Measurements from ENCODE around the gene TBC1D21. TPM values are rescaled to one million over a fixed set of nuclear protein-coding genes. Genes with fewer than 3 reads are reported as not detected.

Gene TBC1D21
- total RNA-seq, 4 donors from 2014 or later: not detected

- no peaks in the 10 kb centered on the region for H3K4me1 ChIP-seq
- no peaks in the 10 kb centered on the region for H3K36me3 ChIP-seq
- H3K9me3 ChIP-seq: no peaks in the 10 kb centered on the region
- TF ChIP-seq POLR2A (IDR thresholded peaks at IDR 0.05) (no peak), CTCF (IDR thresholded peaks at IDR 0.05 in 4 of 5, conservative IDR thresholded peaks at IDR 0.05 in 1 of 5) (no peak)
- intact Hi-C loops (cut with DNase I; ENCODE audit: low total_unique reads) (no loop called here), in situ Hi-C loops (cut with MboI; ENCODE audit: low sequenced_read_pairs in 4 of 4) (no loop called here)
- DNase-seq: no peak
- H3K27ac ChIP-seq: no peak overlapping the region
- H3K4me3 ChIP-seq: no peak overlapping the region
- no peak for ATAC-seq
- peaks cover 0 to 4% (median 0%) of the 10 kb centered on the region in 3 donors for H3K27me3 ChIP-seq
These were observed 11.1 kb upstream of the TBC1D21 start for GRCh38 chr15:73862276-73862675.

GRCh38 chr15:73865379-73865778, 8.0 kb upstream of the TBC1D21 start:
- Histone ChIP-seq H3K4me3 (no peak overlapping the region), H3K36me3 (no peaks in the 10 kb centered on the region), H3K27ac (no peak overlapping the region), H3K27me3 (peaks cover 0 to 12% (median 10%) of the 10 kb centered on the region in 3 donors), H3K4me1 (no peaks in the 10 kb centered on the region), H3K9me3 (no peaks in the 10 kb centered on the region)
- in situ Hi-C loops (cut with MboI; ENCODE audit: low sequenced_read_pairs in 4 of 4) (no loop called here), intact Hi-C loops (cut with DNase I; ENCODE audit: low total_unique reads) (no loop called here)
- DNase-seq: no peak
- no peak for ATAC-seq
- TF ChIP-seq POLR2A (IDR thresholded peaks at IDR 0.05) (no peak), CTCF (IDR thresholded peaks at IDR 0.05 in 4 of 5, conservative IDR thresholded peaks at IDR 0.05 in 1 of 5) (no peak)

GRCh38 chr15:73865904-73866303, 7.5 kb upstream of the TBC1D21 start:
- peaks cover 0 to 12% (median 6%) of the 10 kb centered on the region in 3 donors for H3K27me3 ChIP-seq
- TF ChIP-seq CTCF (IDR thresholded peaks at IDR 0.05 in 4 of 5, conservative IDR thresholded peaks at IDR 0.05 in 1 of 5) (no peak), POLR2A (IDR thresholded peaks at IDR 0.05) (no peak)
- H3K4me1 ChIP-seq: no peaks in the 10 kb centered on the region
- in situ Hi-C loops (cut with MboI; ENCODE audit: low sequenced_read_pairs in 4 of 4): no loop called here
- H3K36me3 ChIP-seq: no peaks in the 10 kb centered on the region
- ATAC-seq (no peak), DNase-seq (no peak)
- H3K4me3 ChIP-seq: no peak overlapping the region
- H3K9me3 ChIP-seq: no peaks in the 10 kb centered on the region
- no peak overlapping the region for H3K27ac ChIP-seq
- intact Hi-C loops (cut with DNase I; ENCODE audit: low total_unique reads): no loop called here

- no peaks in the 10 kb centered on the region for H3K4me1 ChIP-seq
- TF ChIP-seq CTCF (IDR thresholded peaks at IDR 0.05 in 4 of 5, conservative IDR thresholded peaks at IDR 0.05 in 1 of 5) (no peak), POLR2A (IDR thresholded peaks at IDR 0.05) (no peak)
- no peak overlapping the region for H3K27ac ChIP-seq
- in situ Hi-C loops (cut with MboI; ENCODE audit: low sequenced_read_pairs in 4 of 4) (no loop called here), intact Hi-C loops (cut with DNase I; ENCODE audit: low total_unique reads) (no loop called here)
- H3K27me3 ChIP-seq: peaks cover 0 to 12% (median 6%) of the 10 kb centered on the region in 3 donors
- no peak for ATAC-seq
- no peak overlapping the region for H3K4me3 ChIP-seq
- no peak for DNase-seq
- no peaks in the 10 kb centered on the region for H3K9me3 ChIP-seq
- H3K36me3 ChIP-seq: no peaks in the 10 kb centered on the region
These were observed 6.9 kb upstream of the TBC1D21 start for GRCh38 chr15:73866481-73866880.

- Histone ChIP-seq H3K9me3 (no peaks in the 10 kb centered on the region), H3K27ac (no peak overlapping the region), H3K4me3 (no peak overlapping the region), H3K36me3 (no peaks in the 10 kb centered on the region), H3K27me3 (peaks cover 0 to 12% (median 6%) of the 10 kb centered on the region in 3 donors), H3K4me1 (no peaks in the 10 kb centered on the region)
- intact Hi-C loops (cut with DNase I; ENCODE audit: low total_unique reads) (no loop called here), in situ Hi-C loops (cut with MboI; ENCODE audit: low sequenced_read_pairs in 4 of 4) (no loop called here)
- no peak for DNase-seq
- TF ChIP-seq POLR2A (IDR thresholded peaks at IDR 0.05) (no peak), CTCF (IDR thresholded peaks at IDR 0.05 in 4 of 5, conservative IDR thresholded peaks at IDR 0.05 in 1 of 5) (no peak)
- no peak for ATAC-seq
These were observed 6.4 kb upstream of the TBC1D21 start for GRCh38 chr15:73866881-73867410.

Measured in gastrocnemius medialis (tissue), 4 donors.